GM12892 (cell line): ENCODE data around the gene OR7D2.

Source experiments
- POLR2A ChIP-seq: IDR thresholded peaks from 2 replicates; pipeline ENCODE4 v1.6.1; 2011; ENCODE audit warnings: low read depth, low read length, control low read depth
- TAF1 ChIP-seq: IDR thresholded peaks from 2 replicates; pipeline ENCODE4 v1.6.1; 2011; ENCODE audit warnings: low read depth, mild to moderate bottlenecking, control low read depth, low read length, borderline replicate concordance

DNA sequence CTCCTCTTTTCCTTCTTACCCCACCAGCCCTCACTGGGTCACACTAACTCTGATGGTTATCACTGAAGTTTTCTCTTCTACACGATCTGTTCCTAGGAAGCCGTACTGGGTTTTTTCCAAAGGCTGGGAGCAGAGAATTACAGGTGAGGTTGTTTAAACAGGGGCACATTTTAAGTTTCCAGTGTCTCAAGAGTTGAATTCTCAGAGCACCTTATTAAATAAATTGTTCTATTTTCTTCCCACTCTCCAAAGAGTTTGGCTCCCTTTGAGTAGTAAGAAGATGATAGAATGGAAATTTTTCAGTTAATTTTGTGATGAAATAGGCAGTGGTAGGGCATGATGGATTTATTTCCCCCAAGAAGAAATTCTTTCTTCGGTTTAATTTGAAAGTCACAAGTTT, 40.7 kb downstream of the OR7D2 start, which contains the start of gene OR7D4:
- TF ChIP-seq POLR2A (no peak), TAF1 (no peak)
